Stimulated activated CD8-positive, alpha-beta memory T cell treated with anti-CD3 and anti-CD28 coated beads, Interleukin-7, amount 100 ng/mL, for 24 hours (primary cell): ENCODE results near the gene PASK.

Experiments used
- DNase-seq: peaks from one replicate; pipeline ENCODE4 v3.0.0-alpha.2; 2020; ENCODE audit warnings: low read depth

PASK gene

DNA sequence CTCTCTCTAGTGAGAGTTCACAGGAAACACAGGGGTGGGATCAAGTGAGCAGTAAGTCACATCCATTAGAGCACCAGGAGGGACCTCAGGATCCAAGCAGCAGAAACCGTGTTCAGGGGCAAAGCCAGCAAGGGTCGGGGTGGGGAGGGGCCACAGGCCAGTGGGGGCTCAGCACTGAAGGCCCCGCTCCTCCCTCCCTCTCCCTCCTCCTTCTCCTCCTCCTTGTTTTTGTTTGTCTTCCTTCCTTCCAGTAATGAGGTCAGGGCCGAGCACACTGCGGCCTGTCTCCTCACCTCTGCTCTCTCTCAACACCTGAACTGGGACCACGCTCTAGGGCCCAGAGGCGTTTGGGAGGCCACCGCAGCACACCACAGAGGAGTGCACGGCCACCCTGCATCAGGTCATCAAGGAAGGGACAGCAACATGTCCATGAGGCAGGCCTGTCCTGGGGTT, 68.1 kb downstream of the PASK start:
- no peak for DNase-seq

DNA sequence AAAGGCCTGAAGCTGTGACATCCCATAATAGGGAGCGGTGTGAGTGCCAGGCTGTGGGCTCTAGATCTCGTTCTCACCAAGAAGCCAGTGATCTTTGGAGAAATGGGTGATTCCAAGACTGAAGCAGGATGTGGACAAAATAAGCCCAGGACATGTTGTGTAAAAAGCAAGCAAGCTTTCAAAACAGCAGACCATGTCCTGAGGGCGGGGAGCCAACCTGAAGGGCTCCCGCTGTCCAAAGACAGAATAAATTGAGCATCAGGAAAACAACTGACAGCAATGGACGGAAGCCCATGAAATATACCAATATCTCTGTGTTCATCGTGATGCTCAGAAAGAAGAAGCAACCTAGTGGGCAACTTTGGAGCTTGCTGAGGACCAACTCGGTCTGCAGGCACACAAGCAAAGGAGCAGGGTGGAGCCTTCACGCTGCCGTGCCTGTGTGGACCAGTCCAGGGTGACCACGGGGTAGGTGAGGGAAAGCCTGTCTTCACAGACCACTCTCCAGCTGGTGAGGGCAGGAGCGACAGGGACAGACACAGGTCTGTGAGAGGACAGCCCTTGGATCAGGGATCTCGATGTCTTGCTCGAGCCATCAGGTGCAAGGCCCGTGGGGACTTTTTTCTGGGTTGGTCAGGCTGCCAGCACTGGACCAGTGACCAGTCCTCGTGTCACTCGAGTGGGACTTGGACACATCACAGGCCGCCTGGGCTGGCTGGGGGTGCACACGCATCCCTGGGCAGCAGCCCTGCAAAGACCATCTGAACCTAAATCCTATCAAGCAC, 68.7 kb downstream of the PASK start:
- DNase-seq, result no peak

DNA sequence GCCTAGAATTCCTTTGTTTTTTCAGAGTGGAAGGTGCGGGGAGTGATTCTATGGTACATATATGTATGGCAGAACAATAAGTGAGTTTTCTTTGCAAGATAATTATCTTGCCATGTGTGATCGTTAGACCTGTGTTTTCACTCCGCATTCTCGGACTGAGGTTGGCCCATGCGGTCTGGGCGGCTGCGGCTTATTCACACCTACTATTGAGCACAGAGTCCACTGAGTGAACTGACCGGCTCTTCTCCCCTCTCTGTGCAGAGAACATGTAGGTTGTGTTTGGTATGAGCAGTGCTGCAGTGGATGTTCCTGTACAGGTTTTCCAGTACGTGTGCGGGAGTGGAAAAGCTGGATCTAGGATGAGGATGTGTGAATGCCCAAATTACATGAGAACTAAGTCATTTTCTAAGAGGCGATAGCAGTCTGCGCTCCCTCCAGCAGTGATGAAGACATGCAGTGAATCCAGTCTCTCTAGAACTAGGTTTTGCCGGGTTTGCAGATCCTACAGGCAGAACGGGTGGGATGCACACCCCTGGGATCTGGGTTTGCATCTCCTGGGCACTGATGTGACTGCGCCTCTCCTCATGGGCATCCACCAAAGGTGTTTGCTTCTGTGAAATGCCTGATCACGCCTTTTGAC, 74.3 kb downstream of the PASK start:
- DNase-seq, result no peak

- no peak for DNase-seq
These were observed 75.0 kb downstream of the PASK start for GRCh38 chr2:241074065-241074818.

DNA sequence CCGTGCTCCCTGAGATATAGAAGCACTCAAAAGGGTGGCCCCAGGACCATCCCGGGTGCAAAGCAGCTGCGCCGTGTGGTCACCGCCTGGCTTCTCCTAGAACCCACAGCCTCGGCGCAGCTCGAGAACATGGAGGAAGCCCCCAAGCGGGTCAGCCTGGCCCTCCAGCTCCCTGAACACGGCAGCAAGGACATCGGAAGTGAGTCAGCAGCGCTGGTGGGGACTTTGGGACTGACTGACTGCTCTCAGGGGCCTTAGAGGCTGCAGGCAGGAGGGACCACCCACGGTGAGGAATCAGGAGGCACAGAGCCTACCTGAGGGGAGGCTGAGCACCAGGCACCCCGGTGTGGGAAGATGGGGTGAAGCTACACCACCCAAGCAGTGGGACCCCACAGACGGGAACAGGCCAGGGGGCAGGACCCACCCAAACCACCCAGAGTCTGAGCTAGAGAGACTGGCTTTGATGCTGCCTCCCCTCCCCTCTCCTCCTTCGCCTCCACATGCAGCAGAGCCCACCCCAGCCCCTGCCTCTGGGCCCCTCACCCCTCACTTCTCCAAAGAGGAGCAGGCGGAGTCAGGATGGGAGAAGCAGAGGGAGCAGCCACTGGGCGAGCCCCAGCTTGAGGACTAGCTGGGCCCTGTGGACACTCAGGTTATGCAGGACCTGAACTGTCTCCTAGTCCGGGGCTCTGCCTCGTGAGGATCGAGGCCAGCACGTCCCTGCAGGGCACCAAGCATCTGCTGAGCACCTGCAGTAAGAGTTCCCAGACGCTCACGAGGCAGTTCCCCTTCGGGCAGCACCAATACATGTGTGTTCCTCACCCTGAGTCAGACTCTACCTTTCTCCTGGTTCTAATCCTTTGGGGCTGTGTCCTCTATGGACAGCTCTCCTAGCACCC, 75.9 kb downstream of the PASK start:
- no peak for DNase-seq

- DNase-seq, result no peak
These were observed 76.6 kb downstream of the PASK start for GRCh38 chr2:241072553-241073165.

GRCh38 chr2:241072151-241072550, 77.1 kb downstream of the PASK start:
- no peak for DNase-seq

DNA sequence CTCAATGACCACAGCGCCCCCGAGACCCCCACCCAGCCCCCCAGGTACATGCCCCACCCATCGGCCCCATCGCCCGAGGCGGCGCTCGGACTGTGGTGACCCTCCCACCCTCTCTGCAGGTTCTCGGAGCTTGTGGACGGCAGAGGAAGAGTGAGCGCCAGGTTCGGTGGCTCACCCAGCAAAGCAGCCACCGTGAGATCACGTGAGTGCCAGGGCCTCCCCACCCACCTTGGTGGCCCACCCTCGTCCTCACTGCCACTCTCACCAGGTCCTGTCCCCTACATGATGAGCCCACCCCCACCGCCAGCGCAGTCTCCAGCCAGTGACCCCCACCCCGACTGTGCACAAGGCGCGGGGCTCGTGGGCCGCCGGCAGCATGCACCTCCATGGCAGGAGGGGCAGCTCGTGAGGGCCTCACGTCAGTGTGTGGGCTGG, 77.6 kb downstream of the PASK start:
- DNase-seq, result no peak

DNA sequence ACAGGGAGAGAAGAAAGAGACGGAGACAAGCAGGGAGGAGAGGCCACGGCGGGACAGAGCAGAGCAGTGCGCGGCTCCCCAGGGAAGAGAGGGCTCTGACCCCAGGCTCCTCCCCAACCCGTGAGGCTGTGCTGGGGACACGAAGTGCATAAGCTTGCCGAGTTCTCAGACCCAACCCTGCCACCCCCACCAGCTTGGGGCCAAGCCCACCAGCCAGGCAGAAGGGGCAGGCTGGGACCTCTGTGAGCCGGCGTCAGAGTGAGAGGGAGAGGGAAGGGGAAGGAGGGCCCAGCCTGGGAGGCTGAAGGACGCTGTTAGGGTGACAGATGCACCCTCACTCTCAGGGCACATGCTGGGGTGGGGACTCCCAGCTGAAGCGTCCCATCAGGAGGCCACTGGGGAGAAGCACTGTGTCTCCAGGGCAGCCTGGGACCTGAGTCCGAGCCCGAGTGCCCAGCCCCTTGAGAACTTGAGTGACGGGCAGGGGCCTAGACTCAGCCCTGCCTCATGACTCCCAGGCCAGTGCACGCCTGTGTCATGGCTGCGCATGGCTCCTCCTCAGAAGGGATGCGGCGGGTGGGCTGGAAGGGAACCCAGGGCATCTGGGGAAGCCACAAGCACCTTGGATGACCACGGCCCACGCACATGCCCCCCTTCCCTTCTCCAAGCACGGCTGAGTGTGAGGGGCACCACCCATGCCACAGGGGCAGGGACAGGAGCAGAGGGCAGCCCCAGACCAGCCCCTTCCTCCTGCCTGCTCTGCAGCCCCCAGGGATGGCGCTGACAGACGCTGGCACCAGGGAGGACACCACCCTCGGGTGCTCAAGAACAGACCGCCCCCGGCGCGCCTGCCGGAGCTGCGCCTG, 78.2 kb downstream of the PASK start:
- DNase-seq, result no peak

- DNase-seq, result no peak
These were observed 78.9 kb downstream of the PASK start for GRCh38 chr2:241070361-241070760.

DNA sequence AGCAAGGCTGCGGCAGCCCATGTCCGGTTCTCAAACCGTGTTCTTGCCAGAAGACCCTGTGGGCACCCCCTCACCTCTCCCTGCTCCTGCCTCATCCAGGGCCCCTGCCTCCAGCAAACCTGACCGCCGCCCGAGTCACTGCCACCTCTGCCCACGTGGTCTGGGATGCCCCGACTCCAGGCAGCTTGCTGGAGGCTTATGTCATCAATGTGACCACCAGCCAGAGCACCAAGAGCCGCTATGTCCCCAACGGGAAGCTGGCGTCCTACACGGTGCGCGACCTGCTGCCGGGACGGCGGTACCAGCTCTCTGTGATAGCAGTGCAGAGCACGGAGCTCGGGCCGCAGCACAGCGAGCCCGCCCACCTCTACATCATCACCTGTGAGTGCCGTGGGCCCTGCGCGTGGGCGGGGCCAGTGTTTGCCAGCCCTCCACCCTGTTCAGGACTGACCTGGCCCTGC, 79.4 kb downstream of the PASK start:
- DNase-seq, result no peak

GRCh38 chr2:241068942-241069810, 80.1 kb downstream of the PASK start:
- no peak for DNase-seq

DNA sequence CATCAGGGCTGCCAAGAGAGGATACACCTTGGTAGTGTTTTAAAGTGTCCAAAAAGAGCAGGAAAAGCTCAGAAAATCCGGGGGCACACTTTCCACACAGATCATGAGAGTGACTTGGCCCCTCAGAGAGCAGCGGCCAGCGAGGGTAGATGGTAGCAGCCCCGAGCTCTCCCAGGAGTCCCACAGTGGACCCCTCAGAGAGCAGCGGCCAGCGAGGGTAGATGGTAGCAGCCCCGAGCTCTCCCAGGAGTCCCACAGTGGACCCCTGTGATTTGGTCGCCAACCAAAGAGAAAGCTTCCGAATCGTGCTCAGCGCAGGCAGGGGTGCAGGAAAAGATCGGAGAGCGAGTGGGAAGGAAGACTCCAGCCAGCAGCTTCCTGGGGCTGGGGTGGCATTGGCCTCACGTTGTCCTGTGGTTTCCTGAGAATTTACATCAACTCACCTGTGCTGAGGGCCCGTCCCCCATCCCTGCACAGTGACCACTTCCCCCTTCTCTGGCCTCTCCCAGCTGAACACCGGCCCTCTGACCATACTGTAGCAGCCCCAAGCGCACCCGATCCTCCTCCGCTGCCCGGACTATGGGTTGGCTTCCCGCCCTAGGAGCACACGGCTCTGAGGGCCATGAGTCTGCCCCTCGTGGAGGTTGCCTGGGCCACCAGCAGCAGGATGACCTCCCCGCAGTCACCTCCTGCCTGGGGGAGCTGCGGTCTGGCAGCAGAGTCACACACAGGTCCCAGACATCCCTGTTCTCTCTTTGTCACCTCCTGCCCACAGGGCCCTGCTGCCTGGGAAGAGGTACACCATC, 80.9 kb downstream of the PASK start:
- DNase-seq, result no peak

- DNase-seq, result no peak
These were observed 81.7 kb downstream of the PASK start for GRCh38 chr2:241067501-241068135.

DNA sequence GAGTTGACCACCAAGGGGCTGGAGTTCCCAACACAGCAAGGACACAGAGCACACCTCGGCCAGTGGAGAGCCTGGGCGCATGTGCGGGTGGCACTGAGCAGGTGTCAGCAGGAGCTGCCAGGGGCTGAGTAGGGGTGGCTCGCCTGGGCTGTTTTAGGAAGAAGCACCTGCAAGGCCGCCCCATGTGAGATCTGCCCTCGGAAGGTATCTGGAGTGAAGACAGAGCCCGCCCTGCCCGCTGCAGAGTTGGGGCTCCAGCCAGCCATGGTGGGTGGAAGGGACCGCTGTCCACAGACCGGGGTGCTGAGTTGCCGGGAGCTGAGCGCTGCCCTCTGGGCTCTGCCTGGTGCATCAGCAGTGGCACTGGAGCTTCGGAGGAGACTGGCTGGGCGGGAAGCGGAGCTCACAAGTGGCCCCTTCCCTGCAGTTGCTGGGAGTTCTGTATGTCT, 82.4 kb downstream of the PASK start:
- no peak for DNase-seq

DNA sequence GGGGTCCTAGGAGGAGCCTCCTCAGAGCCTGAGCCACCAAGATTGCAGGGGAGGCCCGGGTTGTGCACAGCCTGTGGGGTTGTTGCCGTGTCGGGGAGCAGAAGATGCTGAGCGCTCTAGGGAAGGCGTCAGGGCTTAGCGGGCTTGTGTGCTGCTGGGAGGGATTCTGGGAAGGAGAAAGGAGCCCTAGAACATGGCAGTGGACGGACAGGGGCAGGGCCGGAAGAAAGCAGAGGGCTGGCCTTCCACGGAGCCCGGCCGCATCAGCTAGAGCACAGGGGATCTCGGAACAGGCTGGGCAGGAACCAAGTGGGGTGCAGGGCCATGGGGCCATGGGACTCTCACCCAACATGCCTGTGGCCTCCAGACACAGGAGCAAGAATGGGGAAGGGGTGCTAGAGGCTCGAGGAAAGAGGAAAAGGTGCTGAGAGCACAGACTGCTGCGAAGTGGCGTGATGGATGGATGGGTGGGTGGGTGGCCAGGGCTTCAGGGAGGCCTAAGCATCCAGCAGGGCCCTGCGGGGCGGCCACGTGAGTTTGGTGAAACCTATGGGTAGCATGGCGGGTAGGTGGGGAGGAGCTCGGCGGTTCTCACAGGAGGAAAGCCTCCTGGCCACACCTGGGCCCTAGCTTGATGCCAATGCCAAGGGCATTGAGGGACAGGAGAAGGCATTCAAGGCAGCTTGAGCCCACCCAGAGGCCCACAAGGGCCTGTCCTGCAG, 82.9 kb downstream of the PASK start:
- DNase-seq, result no peak

DNA sequence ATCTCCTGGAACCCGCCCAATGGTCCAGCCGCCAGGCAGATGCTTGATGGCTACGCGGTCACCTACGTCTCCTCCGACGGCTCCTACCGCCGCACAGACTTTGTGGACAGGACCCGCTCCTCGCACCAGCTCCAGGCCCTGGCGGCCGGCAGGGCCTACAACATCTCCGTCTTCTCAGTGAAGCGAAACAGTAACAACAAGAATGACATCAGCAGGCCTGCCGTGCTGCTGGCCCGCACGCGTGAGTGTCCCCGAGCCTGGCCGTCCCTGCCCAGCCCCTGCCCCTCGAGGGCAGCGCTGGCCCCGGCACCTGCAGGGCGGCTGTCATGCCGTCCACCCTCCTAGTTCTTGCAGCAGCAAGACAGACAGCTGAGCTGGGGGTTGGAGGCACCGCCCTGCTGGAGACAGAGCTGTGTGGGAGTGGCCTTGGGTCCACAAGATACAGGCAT, 83.9 kb downstream of the PASK start:
- no peak for DNase-seq
